ENCODE results near the gene MKNK2.

The MKNK2 gene

GRCh38 chr19:2033115-2033824, 17.8 kb downstream of the MKNK2 start:
- DNase-seq (ENCODE audit: low spot score), result no peak

DNA sequence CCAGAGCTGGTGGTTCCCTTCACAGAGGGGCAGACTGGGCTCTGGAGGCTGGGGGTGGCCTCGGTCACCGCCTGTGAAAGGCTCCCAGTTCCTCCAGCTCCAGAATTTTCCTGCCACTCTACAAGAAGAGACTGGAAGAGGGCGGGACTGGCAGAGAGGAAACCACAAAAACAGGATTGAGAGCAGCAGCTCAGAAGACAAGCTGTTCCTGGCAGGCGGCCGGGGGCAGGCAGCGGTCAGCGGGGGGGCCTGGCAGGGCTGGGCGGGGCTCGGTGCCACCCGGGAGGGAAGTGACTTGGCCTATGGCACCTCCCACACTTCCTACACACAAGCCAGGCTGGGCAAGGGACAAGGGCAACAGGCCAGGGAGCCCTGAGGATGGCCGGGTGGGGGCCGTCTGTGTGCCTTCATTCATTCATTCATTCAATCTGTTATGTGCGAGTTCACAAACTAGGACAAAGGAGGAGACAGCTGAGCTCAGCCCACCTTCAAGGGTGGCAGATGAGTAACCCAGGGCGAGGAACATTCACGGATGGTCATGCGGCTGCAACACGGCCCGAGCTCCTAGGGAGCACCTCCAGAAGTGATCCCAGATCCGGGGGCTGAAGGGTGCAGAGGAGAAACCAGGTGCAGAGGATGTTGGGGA, 18.6 kb downstream of the MKNK2 start:
- no peak for DNase-seq (ENCODE audit: low spot score)

DNA sequence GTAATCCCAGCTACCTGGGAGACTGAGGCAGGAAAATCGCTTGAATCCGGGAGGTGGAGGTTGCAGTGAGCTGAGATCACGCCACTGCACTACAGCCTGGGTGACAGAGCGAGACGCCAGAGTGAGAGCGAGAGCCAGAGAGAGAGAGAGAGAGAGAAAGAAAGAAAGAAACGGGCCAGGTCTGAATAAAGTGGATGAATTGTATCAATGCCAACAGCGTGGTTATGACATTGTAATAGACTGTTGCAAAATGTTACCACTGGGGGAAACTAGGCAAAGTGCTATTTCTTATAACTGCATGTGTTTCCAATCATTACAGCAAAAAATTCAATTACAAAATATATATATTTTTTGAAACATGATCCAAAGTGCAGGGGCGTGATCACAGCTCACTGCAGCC, 23.7 kb downstream of the MKNK2 start:
- DNase-seq (ENCODE audit: low spot score), result no peak

- no peak for DNase-seq (ENCODE audit: low spot score)
These were observed 24.3 kb downstream of the MKNK2 start for GRCh38 chr19:2026770-2027169.

DNA sequence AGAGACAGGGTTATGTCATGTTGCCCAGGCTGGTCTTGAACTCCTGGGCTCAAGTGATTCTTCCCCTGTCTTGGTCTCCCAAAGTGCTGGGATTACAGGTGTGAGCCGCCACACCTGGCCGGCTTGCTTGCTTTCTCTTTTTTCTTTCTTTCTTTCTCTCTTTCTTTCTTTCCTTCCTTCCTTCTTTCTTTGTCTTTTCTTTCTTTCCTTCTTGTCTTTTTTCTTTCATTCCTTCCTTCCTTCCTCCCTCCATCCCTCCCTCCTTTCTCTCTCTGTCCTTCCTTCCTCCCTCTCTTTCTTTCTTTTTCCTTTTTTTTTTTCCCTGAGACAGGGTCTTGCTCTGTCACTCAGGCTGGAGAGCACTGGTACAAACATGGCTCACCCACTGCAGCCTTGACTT, 28.8 kb downstream of the MKNK2 start:
- no peak for DNase-seq (ENCODE audit: low spot score)

- no peak for DNase-seq (ENCODE audit: low spot score)
These were observed 29.4 kb downstream of the MKNK2 start for GRCh38 chr19:2021453-2022140.

DNA sequence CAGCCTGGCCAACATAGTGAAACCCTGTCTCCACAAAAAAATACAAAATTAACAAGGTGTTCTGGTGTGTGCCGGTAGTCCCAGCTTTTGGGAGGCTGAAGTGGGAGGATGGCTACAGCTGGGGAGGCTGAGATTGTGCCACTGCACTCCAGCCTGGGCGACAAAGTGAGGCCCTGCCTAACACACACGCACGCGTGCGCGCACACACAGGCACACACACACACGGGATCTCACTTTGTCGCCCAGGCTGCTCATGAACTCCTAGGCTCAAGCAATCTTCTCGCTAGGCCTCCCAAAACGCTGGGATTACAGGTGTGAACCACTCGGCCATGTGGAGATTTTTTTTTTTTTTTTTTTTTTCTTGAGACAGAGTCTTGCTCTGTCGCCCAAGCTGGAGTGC, 32.3 kb downstream of the MKNK2 start:
- DNase-seq (ENCODE audit: low spot score), result no peak

GRCh38 chr19:2016041-2016807, 34.8 kb downstream of the MKNK2 start:
- DNase-seq (ENCODE audit: low spot score), result peak; percentile 80

GRCh38 chr19:2015608-2015950, 35.5 kb downstream of the MKNK2 start, which contains the start of gene BTBD2:
TSS of gene BTBD2 (minus strand) at chr19:2015714. CDS start at chr19:2015703, 11 bp downstream.
- DNase-seq (ENCODE audit: low spot score), result no peak

- DNase-seq (ENCODE audit: low spot score), result no peak
These were observed 36.1 kb downstream of the MKNK2 start for GRCh38 chr19:2014731-2015607.

DNA sequence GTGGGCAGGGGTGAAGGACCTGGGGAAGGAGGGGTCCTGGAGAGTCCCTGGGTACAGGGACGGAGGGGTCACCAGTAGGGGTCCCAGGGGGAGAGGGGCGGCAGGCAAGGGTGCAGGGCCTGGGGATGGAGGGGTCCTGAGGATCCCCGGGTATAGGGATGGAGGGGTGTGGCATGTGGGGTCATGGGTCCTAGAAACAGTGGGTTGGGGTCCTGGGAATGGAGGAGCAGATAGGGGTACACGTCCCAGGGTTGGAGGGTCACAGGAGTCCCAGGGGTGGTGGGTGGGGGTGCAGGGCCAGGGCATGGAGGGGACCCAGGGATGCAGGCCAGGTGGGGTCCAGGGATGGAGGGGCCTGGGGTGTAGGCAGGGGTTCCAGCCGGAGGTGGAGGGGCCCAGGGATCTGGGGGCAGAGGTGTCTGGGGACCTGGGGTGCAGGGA, 36.9 kb downstream of the MKNK2 start:
- no peak for DNase-seq (ENCODE audit: low spot score)

DNA sequence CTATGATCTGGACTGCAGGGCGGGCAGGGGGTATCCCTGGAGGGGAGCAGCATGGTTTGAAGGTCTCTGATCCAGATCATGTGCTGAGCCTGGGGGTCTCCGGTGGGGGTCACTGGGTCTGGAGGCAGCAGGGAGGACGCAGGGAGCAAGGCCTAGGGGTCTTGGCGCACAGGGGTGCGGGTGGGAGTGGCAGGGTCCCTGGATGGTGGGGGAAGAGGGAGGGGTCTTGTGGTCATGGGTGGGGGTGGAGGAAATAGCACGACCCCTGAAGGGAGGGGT, 37.4 kb downstream of the MKNK2 start:
- DNase-seq (ENCODE audit: low spot score), result no peak

GRCh38 chr19:2012941-2013682, 37.9 kb downstream of the MKNK2 start:
- DNase-seq (ENCODE audit: low spot score), result no peak

- no peak for DNase-seq (ENCODE audit: low spot score)
These were observed 39.9 kb downstream of the MKNK2 start for GRCh38 chr19:2011169-2011568.

GRCh38 chr19:2010135-2010668, 40.8 kb downstream of the MKNK2 start:
- DNase-seq (ENCODE audit: low spot score), result no peak

DNA sequence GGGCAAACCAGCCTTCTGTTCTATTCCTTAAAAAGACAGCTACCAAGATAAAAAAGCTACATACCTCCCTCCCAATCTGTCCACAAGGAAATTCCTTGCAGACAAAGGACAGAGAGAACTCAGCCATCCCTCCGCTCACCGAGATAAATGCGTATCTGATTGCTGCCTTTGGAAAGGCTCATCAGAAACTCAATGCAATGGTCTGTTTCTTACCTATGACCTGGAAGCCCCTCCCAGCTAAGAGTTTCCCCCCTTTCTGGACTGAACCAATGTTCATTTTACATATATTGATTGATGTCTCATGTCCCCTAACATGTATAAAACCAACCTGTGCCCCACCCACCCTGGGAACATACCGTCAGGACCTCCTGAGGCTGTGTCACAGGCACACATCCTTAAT, 47.2 kb downstream of the MKNK2 start:
- DNase-seq (ENCODE audit: low spot score), result no peak

DNA sequence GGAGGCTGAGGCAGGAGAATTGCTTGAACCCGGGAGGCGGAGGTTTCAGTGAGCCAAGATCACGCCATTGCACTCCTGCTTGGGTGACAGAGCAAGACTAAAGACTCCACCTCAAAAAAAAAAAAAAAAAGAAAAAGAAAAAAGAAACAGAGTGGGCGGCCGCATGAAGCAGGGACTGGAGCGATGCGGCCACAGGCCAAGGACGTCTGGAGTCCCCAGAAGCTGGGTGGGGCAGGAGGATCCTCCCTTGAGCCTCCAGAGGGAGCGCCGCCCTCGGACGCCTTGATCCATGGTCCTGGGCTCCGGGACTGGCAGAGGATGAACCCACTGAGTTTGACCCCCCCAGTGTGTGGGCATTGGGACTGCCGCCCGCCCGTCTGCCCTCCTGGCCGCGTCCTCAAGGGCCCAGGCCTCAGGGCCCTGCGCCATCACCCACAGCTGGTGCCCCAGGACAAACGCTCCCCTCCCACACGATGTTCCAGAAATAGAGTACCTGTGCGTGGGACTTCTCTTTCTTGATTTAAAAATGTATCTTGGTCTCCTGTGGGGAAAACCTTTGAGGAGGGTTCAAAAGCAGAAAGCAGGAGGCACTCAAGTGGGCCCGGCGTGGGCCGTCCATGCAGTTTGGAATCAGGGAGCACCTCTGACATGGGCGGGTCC, 51.1 kb downstream of the MKNK2 start:
- DNase-seq (ENCODE audit: low spot score), result no peak

- DNase-seq (ENCODE audit: low spot score), result no peak
These were observed 52.0 kb downstream of the MKNK2 start for GRCh38 chr19:1998712-1999708.
